Neuron (in vitro differentiated cells): ENCODE measurements around the gene NEUROG2.
"Not testable (repeated sequence)": the region's sequence is repeated elsewhere in the genome, so short reads cannot be mapped to it uniquely, and the experiment has no call there.

Experiments used
- H2AFZ ChIP-seq: one replicate; pipeline ENCODE4 v1.6.1; 2013; ENCODE audit warnings: low read depth, mild to moderate bottlenecking, inconsistent platforms, low read length, moderate library complexity
- H3K27me3 ChIP-seq: one replicate; pipeline ENCODE4 v1.6.1; 2013; ENCODE audit warnings: low read length; ENCODE audit not compliant: insufficient read depth
- H3K36me3 ChIP-seq: one replicate; pipeline ENCODE4 v1.6.1; 2013; ENCODE audit warnings: low read length; ENCODE audit not compliant: insufficient read depth
- H3K4me1 ChIP-seq: one replicate; pipeline ENCODE4 v1.6.1; 2013; ENCODE audit warnings: low read length; ENCODE audit not compliant: insufficient read depth
- H3K4me3 ChIP-seq: 2 replicates; pipeline ENCODE4 v1.5.1; 2013; ENCODE audit warnings: mild to moderate bottlenecking, low read length, moderate library complexity
- H3K9me3 ChIP-seq: one replicate; pipeline ENCODE4 v1.6.1; 2013; ENCODE audit warnings: low read length

NEUROG2 gene

GRCh38 chr4:112502871-112503270, 13.1 kb downstream of the NEUROG2 start:
- peaks cover 41% of the 10 kb centered on the region for H3K27me3 ChIP-seq
- no peaks in the 10 kb centered on the region for H3K9me3 ChIP-seq
- no peak overlapping the region for H2AFZ ChIP-seq
- H3K4me1 ChIP-seq: no peaks in the 10 kb centered on the region
- H3K36me3 ChIP-seq: no peaks in the 10 kb centered on the region
- no peak overlapping the region for H3K4me3 ChIP-seq

- no peak overlapping the region for H2AFZ ChIP-seq
- no peak overlapping the region for H3K4me3 ChIP-seq
- no peaks in the 10 kb centered on the region for H3K27me3 ChIP-seq
- H3K4me1 ChIP-seq: no peaks in the 10 kb centered on the region
- H3K9me3 ChIP-seq: no peaks in the 10 kb centered on the region
- H3K36me3 ChIP-seq: no peaks in the 10 kb centered on the region
Measured at GRCh38 chr4:112492321-112492720, 23.7 kb downstream of the NEUROG2 start.

- H2AFZ ChIP-seq, H3K27me3 ChIP-seq, H3K4me3 ChIP-seq, H3K4me1 ChIP-seq, H3K36me3 ChIP-seq, H3K9me3 ChIP-seq: not testable (repeated sequence)
Measured at GRCh38 chr4:112490808-112491207, 25.2 kb downstream of the NEUROG2 start.

GRCh38 chr4:112485930-112486329, 30.1 kb downstream of the NEUROG2 start:
- Histone ChIP-seq H2AFZ (no peak overlapping the region), H3K4me3 (no peak overlapping the region), H3K27me3 (no peaks in the 10 kb centered on the region), H3K4me1 (no peaks in the 10 kb centered on the region), H3K36me3 (no peaks in the 10 kb centered on the region), H3K9me3 (no peaks in the 10 kb centered on the region)

- H3K4me1 ChIP-seq: no peaks in the 10 kb centered on the region
- H3K4me3 ChIP-seq: no peak overlapping the region
- no peaks in the 10 kb centered on the region for H3K9me3 ChIP-seq
Measured at GRCh38 chr4:112473985-112474384, 42.0 kb downstream of the NEUROG2 start.

GRCh38 chr4:112472318-112472717, 43.7 kb downstream of the NEUROG2 start:
- Histone ChIP-seq H3K36me3 (no peaks in the 10 kb centered on the region), H3K4me3 (no peak overlapping the region), H3K27me3 (no peaks in the 10 kb centered on the region), H3K4me1 (no peaks in the 10 kb centered on the region), H3K9me3 (no peaks in the 10 kb centered on the region), H2AFZ (no peak overlapping the region)

More at GRCh38 chr4:112473985-112474384, 42.0 kb downstream of the NEUROG2 start:
- H3K36me3 ChIP-seq: no peaks in the 10 kb centered on the region
- no peaks in the 10 kb centered on the region for H3K27me3 ChIP-seq
- no peak overlapping the region for H2AFZ ChIP-seq
